HEK293 (cell line): Measurements from ENCODE around the gene CYB561D2.

ENCODE experiments used
- CTCF ChIA-PET: fragments of 350-600 bp; formaldehyde crosslinking; extraction: SDS; loops from one replicate; lab custom pipeline; 2021; ENCODE audit warnings: antibody characterized with exemption; lab: Yijun Ruan, JAX
- POLR2A ChIA-PET: fragments of 300-600 bp; formaldehyde crosslinking; extraction: SDS; loops from one replicate; lab custom pipeline; 2020; ENCODE audit warnings: antibody characterized with exemption, inconsistent platforms; lab: Yijun Ruan, JAX
- H3K27ac ChIP-seq: fragments of 200-500 bp; sonication (Bioruptor generic); 2 replicates; pipeline ENCODE4 v1.5.1; 2014; ENCODE audit warnings: low read depth, low read length, control low read depth, inconsistent platforms; ENCODE audit errors: extremely low read depth
- H3K36me3 ChIP-seq, 2 experiments: fragments of 200-500 bp in 1 of 2; sonication (Bioruptor generic) in 1 of 2; 1 replicate in 1 of 2; 2 replicates in 1 of 2; pipeline ENCODE4 v1.5.1; 2014 to 2017; ENCODE audit warnings: inconsistent platforms in 2 of 2, low read length in 2 of 2; ENCODE audit not compliant: control insufficient read depth in 2 of 2, insufficient read depth in 1 of 2
- H3K4me1 ChIP-seq: fragments of 200-500 bp; sonication (Bioruptor generic); 2 replicates; pipeline ENCODE4 v1.5.1; 2014; ENCODE audit warnings: mild to moderate bottlenecking, low read length, inconsistent platforms; ENCODE audit not compliant: control insufficient read depth, insufficient read depth
- H3K4me3 ChIP-seq: 2 replicates; pipeline ENCODE4 v1.5.1; 2011; ENCODE audit warnings: low read depth, mild to moderate bottlenecking, control low read depth, low read length, moderate library complexity
- H3K9me3 ChIP-seq: fragments of 200-500 bp; sonication (Bioruptor generic); 2 replicates; pipeline ENCODE4 v1.5.1; 2014; ENCODE audit warnings: low read depth, low read length, inconsistent platforms; ENCODE audit not compliant: control insufficient read depth, insufficient read depth
- ATF2 ChIP-seq: fragments of 450-650 bp; formaldehyde crosslinking; IDR thresholded peaks from 2 replicates; pipeline ENCODE4 v1.5.1; 2016; ENCODE audit warnings: missing biosample characterization, missing genetic modification characterization, low read depth
- HOXC10 ChIP-seq: sonication (generic); formaldehyde crosslinking; IDR thresholded peaks from 2 replicates; pipeline ENCODE4 v1.8.1; 2023; ENCODE audit warnings: mild to moderate bottlenecking, missing genetic modification reagents
- KLF10 ChIP-seq: fragments of 450-650 bp; IDR thresholded peaks from 2 replicates; pipeline ENCODE4 v1.5.1; 2018; ENCODE audit warnings: missing biosample characterization, mild to moderate bottlenecking, missing genetic modification characterization
- OVOL3 ChIP-seq: fragments of 450-650 bp; formaldehyde crosslinking; IDR thresholded peaks from 2 replicates; pipeline ENCODE4 v1.5.1; 2016; ENCODE audit warnings: missing biosample characterization, missing genetic modification characterization
- SP2 ChIP-seq: fragments of 450-650 bp; formaldehyde crosslinking; IDR thresholded peaks from 2 replicates; pipeline ENCODE4 v1.5.1; 2016; ENCODE audit warnings: missing biosample characterization, missing genetic modification characterization
- TCF7L2 ChIP-seq: IDR thresholded peaks from 2 replicates; pipeline ENCODE4 v1.6.1; 2011; ENCODE audit warnings: low read depth, mild to moderate bottlenecking, inconsistent platforms, low read length, moderate library complexity, borderline replicate concordance
- ZBTB17 ChIP-seq: fragments of 450-650 bp; formaldehyde crosslinking; IDR thresholded peaks from 2 replicates; pipeline ENCODE4 v1.5.1; 2016; ENCODE audit warnings: missing biosample characterization, missing genetic modification characterization
- ZBTB6 ChIP-seq: fragments of 450-650 bp; formaldehyde crosslinking; IDR thresholded peaks from 2 replicates; pipeline ENCODE4 v1.5.1; 2017; ENCODE audit warnings: missing biosample characterization, missing genetic modification characterization
- ZNF184 ChIP-seq: fragments of 450-650 bp; IDR thresholded peaks from 2 replicates; pipeline ENCODE4 v1.5.1; 2018; ENCODE audit warnings: missing biosample characterization, mild to moderate bottlenecking, missing genetic modification characterization
- ZNF223 ChIP-seq: fragments of 450-650 bp; formaldehyde crosslinking; IDR thresholded peaks from 2 replicates; pipeline ENCODE4 v1.5.1; 2016; ENCODE audit warnings: missing biosample characterization, missing genetic modification characterization
- ZNF23 ChIP-seq: fragments of 450-650 bp; formaldehyde crosslinking; IDR thresholded peaks from 2 replicates; pipeline ENCODE4 v1.5.1; 2016; ENCODE audit warnings: missing biosample characterization, missing genetic modification characterization, borderline replicate concordance
- ZNF248 ChIP-seq: fragments of 450-650 bp; formaldehyde crosslinking; IDR thresholded peaks from 2 replicates; pipeline ENCODE4 v1.5.1; 2017; ENCODE audit warnings: missing biosample characterization, missing genetic modification characterization
- ZNF266 ChIP-seq: fragments of 450-650 bp; formaldehyde crosslinking; IDR thresholded peaks from 2 replicates; pipeline ENCODE4 v1.5.1; 2016; ENCODE audit warnings: missing biosample characterization, missing genetic modification characterization, low read depth
- ZNF311 ChIP-seq: fragments of 450-650 bp; formaldehyde crosslinking; IDR thresholded peaks from 2 replicates; pipeline ENCODE4 v1.5.1; 2017; ENCODE audit warnings: missing biosample characterization, missing genetic modification characterization, borderline replicate concordance
- ZNF335 ChIP-seq: fragments of 450-650 bp; formaldehyde crosslinking; conservative IDR thresholded peaks from 2 replicates; pipeline ENCODE4 v1.5.1; 2016; ENCODE audit warnings: missing biosample characterization, missing genetic modification characterization
- ZNF37A ChIP-seq: fragments of 450-650 bp; IDR thresholded peaks from 2 replicates; pipeline ENCODE4 v1.5.1; 2018; ENCODE audit warnings: missing biosample characterization, missing genetic modification characterization
- ZNF426 ChIP-seq: fragments of 450-650 bp; formaldehyde crosslinking; IDR thresholded peaks from 2 replicates; pipeline ENCODE4 v1.5.1; 2017; ENCODE audit warnings: missing biosample characterization, missing genetic modification characterization, mild to moderate bottlenecking, inconsistent platforms, moderate library complexity
- ZNF510 ChIP-seq: fragments of 450-650 bp; formaldehyde crosslinking; IDR thresholded peaks from 2 replicates; pipeline ENCODE4 v1.5.1; 2018; ENCODE audit warnings: mild to moderate bottlenecking, missing genetic modification characterization, missing biosample characterization; ENCODE audit not compliant: insufficient replicate concordance
- ZNF530 ChIP-seq: fragments of 450-650 bp; formaldehyde crosslinking; IDR thresholded peaks from 2 replicates; pipeline ENCODE4 v1.5.1; 2016; ENCODE audit warnings: low read depth, missing biosample characterization, missing genetic modification characterization
- ZNF555 ChIP-seq: fragments of 450-650 bp; formaldehyde crosslinking; conservative IDR thresholded peaks from 2 replicates; pipeline ENCODE4 v1.5.1; 2017; ENCODE audit warnings: missing biosample characterization, mild to moderate bottlenecking, missing genetic modification characterization, inconsistent platforms
- ZNF558 ChIP-seq: fragments of 450-650 bp; formaldehyde crosslinking; IDR thresholded peaks from 2 replicates; pipeline ENCODE4 v1.5.1; 2016; ENCODE audit warnings: missing biosample characterization, missing genetic modification characterization
- ZNF629 ChIP-seq: fragments of 450-650 bp; formaldehyde crosslinking; IDR thresholded peaks from 2 replicates; pipeline ENCODE4 v1.5.1; 2017; ENCODE audit warnings: missing biosample characterization, missing genetic modification characterization
- ZNF747 ChIP-seq: fragments of 450-650 bp; formaldehyde crosslinking; IDR thresholded peaks from 2 replicates; pipeline ENCODE4 v1.5.1; 2016; ENCODE audit warnings: missing biosample characterization, missing genetic modification characterization
- TF ChIP-seq, protein P1 (sequence below): fragments of 450-650 bp; formaldehyde crosslinking; IDR thresholded peaks from 2 replicates; pipeline ENCODE4 v1.5.1; 2017; ENCODE audit warnings: missing biosample characterization, missing genetic modification characterization
- TF ChIP-seq, protein P2 (sequence below): fragments of 450-650 bp; formaldehyde crosslinking; IDR thresholded peaks from 2 replicates; pipeline ENCODE4 v1.5.1; 2017; ENCODE audit warnings: missing biosample characterization, missing genetic modification characterization

Gene CYB561D2

GRCh38 chr3:50314342-50314741, 36.3 kb upstream of the CYB561D2 start:
- ChIA-PET POLR2A (interaction anchor here (0.6 to 2.2 kb wide), 2 partner anchors 23 to 1066 kb away, joined by 3 to 5 read pairs; no protein-coding TSS in a partner anchor), CTCF (interaction anchor here (0.6 kb wide), 1 partner anchor 133 kb away, joined by 4 read pairs; no protein-coding TSS in a partner anchor)
- H3K27ac ChIP-seq = no peak overlapping the region
- H3K4me3 ChIP-seq = no peak overlapping the region
- no peaks in the 10 kb centered on the region for H3K9me3 ChIP-seq
- TF ChIP-seq ZNF184 (no peak), ZNF37A (tag by site-specific recombination) (no peak), ZNF311 (tag by site-specific recombination) (no peak), KLF10 (tag by site-specific recombination) (no peak), ZNF510 (tag by site-specific recombination) (no peak), ZNF248 (no peak), TCF7L2 (no peak)
- TF ChIP-seq, protein P1, sequence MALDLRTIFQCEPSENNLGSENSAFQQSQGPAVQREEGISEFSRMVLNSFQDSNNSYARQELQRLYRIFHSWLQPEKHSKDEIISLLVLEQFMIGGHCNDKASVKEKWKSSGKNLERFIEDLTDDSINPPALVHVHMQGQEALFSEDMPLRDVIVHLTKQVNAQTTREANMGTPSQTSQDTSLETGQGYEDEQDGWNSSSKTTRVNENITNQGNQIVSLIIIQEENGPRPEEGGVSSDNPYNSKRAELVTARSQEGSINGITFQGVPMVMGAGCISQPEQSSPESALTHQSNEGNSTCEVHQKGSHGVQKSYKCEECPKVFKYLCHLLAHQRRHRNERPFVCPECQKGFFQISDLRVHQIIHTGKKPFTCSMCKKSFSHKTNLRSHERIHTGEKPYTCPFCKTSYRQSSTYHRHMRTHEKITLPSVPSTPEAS (tag by site-specific recombination) = no peak
- peaks cover 7% of the 10 kb centered on the region; the same call in 1 of the 2 replicates for H3K4me1 ChIP-seq
- peaks cover 0 to 30% of the 10 kb centered on the region in 2 experiments; a peak in 1 of 3 replicates for H3K36me3 ChIP-seq

DNA sequence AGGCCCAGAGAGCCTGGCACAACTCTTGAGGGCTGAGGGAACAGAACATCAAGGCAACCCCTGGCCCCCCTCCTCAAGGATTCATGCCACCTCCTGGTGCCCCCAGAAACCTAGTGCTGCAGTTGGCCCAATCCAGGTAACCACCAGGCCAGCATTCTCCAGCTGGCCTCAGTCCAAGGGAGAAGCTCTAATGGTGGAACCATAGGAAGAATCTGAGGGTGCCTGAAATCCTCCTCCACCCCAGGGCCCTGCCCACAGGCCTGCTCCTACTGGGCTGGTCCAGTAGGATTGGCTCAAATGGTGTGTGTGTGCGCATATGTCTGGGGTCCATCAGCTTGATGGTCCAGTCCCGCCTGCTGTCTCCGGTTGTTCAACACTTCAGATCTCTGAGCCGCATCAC, 35.8 kb upstream of the CYB561D2 start:
- Histone ChIP-seq H3K36me3 (peaks cover 0 to 34% of the 10 kb centered on the region in 2 experiments; a peak in 1 of 3 replicates), H3K9me3 (no peaks in the 10 kb centered on the region), H3K4me1 (peaks cover 7% of the 10 kb centered on the region; the same call in 1 of the 2 replicates)
- POLR2A ChIA-PET = interaction anchor here (2.2 kb wide), 1 partner anchor 23 kb away, joined by 5 read pairs; no protein-coding TSS in a partner anchor
- CTCF ChIA-PET = no interaction called here
- no peak for TF ChIP-seq SP2 (tag by site-specific recombination)
- TF ChIP-seq, all 188 proteins: peak for 0
- H3K27ac ChIP-seq = no peak overlapping the region
- H3K4me3 ChIP-seq = no peak overlapping the region

GRCh38 chr3:50316657-50317242, 33.9 kb upstream of the CYB561D2 start:
- Histone ChIP-seq H3K4me1 (peaks cover 7% of the 10 kb centered on the region; the same call in 1 of the 2 replicates), H3K36me3 (peaks cover 0 to 38% of the 10 kb centered on the region in 2 experiments; a peak in 1 of 3 replicates), H3K9me3 (no peaks in the 10 kb centered on the region), H3K4me3 (no peak overlapping the region), H3K27ac (no peak overlapping the region)
- ChIA-PET POLR2A (interaction anchor here (0.5 to 3.6 kb wide), 6 partner anchors 11 to 52 kb away, joined by 3 to 12 read pairs (median 10); partner anchors contain the start of genes HYAL3, IFRD2, NAA80 and TUSC2), CTCF (interaction anchor here (1.0 kb wide), 1 partner anchor 18 kb away, joined by 7 read pairs; the partner anchor contains the start of genes HYAL3 and NAA80)
- TF ChIP-seq, protein P2, sequence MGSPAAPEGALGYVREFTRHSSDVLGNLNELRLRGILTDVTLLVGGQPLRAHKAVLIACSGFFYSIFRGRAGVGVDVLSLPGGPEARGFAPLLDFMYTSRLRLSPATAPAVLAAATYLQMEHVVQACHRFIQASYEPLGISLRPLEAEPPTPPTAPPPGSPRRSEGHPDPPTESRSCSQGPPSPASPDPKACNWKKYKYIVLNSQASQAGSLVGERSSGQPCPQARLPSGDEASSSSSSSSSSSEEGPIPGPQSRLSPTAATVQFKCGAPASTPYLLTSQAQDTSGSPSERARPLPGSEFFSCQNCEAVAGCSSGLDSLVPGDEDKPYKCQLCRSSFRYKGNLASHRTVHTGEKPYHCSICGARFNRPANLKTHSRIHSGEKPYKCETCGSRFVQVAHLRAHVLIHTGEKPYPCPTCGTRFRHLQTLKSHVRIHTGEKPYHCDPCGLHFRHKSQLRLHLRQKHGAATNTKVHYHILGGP (tag by site-specific recombination) = no peak
- no peak for TF ChIP-seq ZNF555 (tag by site-specific recombination)
- no peak for TF ChIP-seq ZNF558
- no peak for TF ChIP-seq ZNF266
- TF ChIP-seq ZNF747 (tag by site-specific recombination) = no peak
- TF ChIP-seq ZNF530 (tag by site-specific recombination) = no peak
- TF ChIP-seq ZNF426 (tag by site-specific recombination) = no peak
- peak; percentile 56; the same call in 1 of the 2 replicates for TF ChIP-seq ZNF335 (tag by site-specific recombination)
- no peak for TF ChIP-seq HOXC10
- 0 out of 2 replicates have a peak, but pooled peaks have one; percentile 36 for TF ChIP-seq ZNF629 (tag by site-specific recombination)
- TF ChIP-seq OVOL3 (tag by site-specific recombination) = no peak
- TF ChIP-seq, protein P1 (tag by site-specific recombination) = no peak
- no peak for TF ChIP-seq ATF2 (tag by site-specific recombination)
- no peak for TF ChIP-seq ZNF223 (tag by site-specific recombination)
- TF ChIP-seq ZNF23 (tag by site-specific recombination) = no peak
- TF ChIP-seq ZBTB17 (tag by site-specific recombination) = peak; percentile 76
- TF ChIP-seq ZBTB6 (tag by site-specific recombination) = no peak
